HEK293T (cell line): ENCODE results near the gene ADGRL2.

ENCODE experiments used
- ELF4 ChIP-seq: fragments of 450-650 bp; IDR thresholded peaks from 2 replicates; pipeline ENCODE4 v1.6.1; 2017; ENCODE audit warnings: antibody characterized with exemption
- FOXK2 ChIP-seq: fragments of 450-650 bp; IDR thresholded peaks from 2 replicates; pipeline ENCODE4 v1.6.1; 2016; ENCODE audit warnings: mild to moderate bottlenecking
- FOXM1 ChIP-seq: fragments of 450-650 bp; IDR thresholded peaks from 2 replicates; pipeline ENCODE4 v1.6.1; 2017; ENCODE audit warnings: mild to moderate bottlenecking, borderline replicate concordance
- HDGF ChIP-seq: fragments of 450-650 bp; IDR thresholded peaks from 2 replicates; pipeline ENCODE4 v1.6.1; 2017; ENCODE audit warnings: antibody characterized with exemption, borderline replicate concordance
- L3MBTL2 ChIP-seq: fragments of 450-650 bp; conservative IDR thresholded peaks from 2 replicates; pipeline ENCODE4 v1.6.1; 2016; ENCODE audit warnings: mild to moderate bottlenecking
- SP1 ChIP-seq: fragments of 450-650 bp; IDR thresholded peaks from 2 replicates; pipeline ENCODE4 v1.6.1; 2017
- SUZ12 ChIP-seq: fragments of 450-650 bp; IDR thresholded peaks from 2 replicates; pipeline ENCODE4 v1.6.1; 2016; ENCODE audit warnings: mild to moderate bottlenecking
- TARDBP ChIP-seq: fragments of 450-650 bp; IDR thresholded peaks from 2 replicates; pipeline ENCODE4 v1.6.1; 2016

- no peak for TF ChIP-seq FOXK2
- TF ChIP-seq TARDBP = no peak
- TF ChIP-seq SP1 = no peak
- TF ChIP-seq L3MBTL2 = no peak
- no peak for TF ChIP-seq FOXM1
- no peak for TF ChIP-seq HDGF
- TF ChIP-seq SUZ12 = no peak
- TF ChIP-seq ELF4 = no peak
Measured at GRCh38 chr1:81836007-81836626, 35.4 kb downstream of the ADGRL2 start.
